Measurements from ENCODE around the gene GRIK1.

Gene GRIK1

GRCh38 chr21:29787361-29787909 lies 152.4 kb downstream of the GRIK1 start:
- DNase-seq (ENCODE audit: low spot score), result no peak

- DNase-seq (ENCODE audit: low spot score), result no peak
Measured at GRCh38 chr21:29786496-29787360, 153.1 kb downstream of the GRIK1 start.

GRCh38 chr21:29777160-29777559 lies 162.6 kb downstream of the GRIK1 start:
- no peak for DNase-seq (ENCODE audit: low spot score)

GRCh38 chr21:29775462-29775861 lies 164.3 kb downstream of the GRIK1 start:
- no peak for DNase-seq (ENCODE audit: low spot score)

GRCh38 chr21:29771491-29772066 lies 168.2 kb downstream of the GRIK1 start:
- DNase-seq (ENCODE audit: low spot score), result no peak

- DNase-seq (ENCODE audit: low spot score), result no peak
Measured at GRCh38 chr21:29763674-29764073, 176.1 kb downstream of the GRIK1 start.

- no peak for DNase-seq (ENCODE audit: low spot score)
Measured at GRCh38 chr21:29762570-29763082, 177.2 kb downstream of the GRIK1 start.

GRCh38 chr21:29753216-29753615 lies 186.6 kb downstream of the GRIK1 start:
- no peak for DNase-seq (ENCODE audit: low spot score)

GRCh38 chr21:29751473-29752185 lies 188.2 kb downstream of the GRIK1 start:
- DNase-seq (ENCODE audit: low spot score), result no peak

- no peak for DNase-seq (ENCODE audit: low spot score)
Measured at GRCh38 chr21:29749957-29750356, 189.8 kb downstream of the GRIK1 start.

GRCh38 chr21:29749223-29749622 lies 190.6 kb downstream of the GRIK1 start:
- no peak for DNase-seq (ENCODE audit: low spot score)

GRCh38 chr21:29748391-29749167 lies 191.2 kb downstream of the GRIK1 start:
- DNase-seq (ENCODE audit: low spot score), result no peak

- no peak for DNase-seq (ENCODE audit: low spot score)
Measured at GRCh38 chr21:29741761-29742160, 198.0 kb downstream of the GRIK1 start.

- no peak for DNase-seq (ENCODE audit: low spot score)
Measured at GRCh38 chr21:29739176-29739575, 200.6 kb downstream of the GRIK1 start.

GRCh38 chr21:29738730-29739129 lies 201.1 kb downstream of the GRIK1 start:
- no peak for DNase-seq (ENCODE audit: low spot score)

- no peak for DNase-seq (ENCODE audit: low spot score)
Measured at GRCh38 chr21:29737186-29737585, 202.6 kb downstream of the GRIK1 start.

GRCh38 chr21:29730281-29730680 lies 209.5 kb downstream of the GRIK1 start:
- no peak for DNase-seq (ENCODE audit: low spot score)

- no peak for DNase-seq (ENCODE audit: low spot score)
Measured at GRCh38 chr21:29726044-29726443, 213.8 kb downstream of the GRIK1 start.

GRCh38 chr21:29725025-29725736 lies 214.6 kb downstream of the GRIK1 start:
- DNase-seq (ENCODE audit: low spot score), result no peak

GRCh38 chr21:29721964-29722363 lies 217.8 kb downstream of the GRIK1 start:
- no peak for DNase-seq (ENCODE audit: low spot score)

GRCh38 chr21:29721221-29721620 lies 218.6 kb downstream of the GRIK1 start:
- no peak for DNase-seq (ENCODE audit: low spot score)
